ENCODE results near the gene ZFHX3.

GRCh38 chr16:73062743-73063733 lies 15.1 kb upstream of the ZFHX3 start:
- TF ChIP-seq CTCF (IDR thresholded peaks at IDR 0.05), result no peak
- TF ChIP-seq POLR2A (IDR thresholded peaks at IDR 0.05), result no peak

All from testis (tissue), 2 donors.